ENCODE measurements around the gene BMPR1B. TPM values are rescaled to one million over a fixed set of nuclear protein-coding genes. Genes with fewer than 3 reads are reported as not detected.

Gene BMPR1B
- total and polyA plus RNA-seq, 2 of the 8 experiments (the other 6 are each of a cell fraction or from before 2014, with no cell fraction given), result 0.14 to 1.1 TPM

DNA sequence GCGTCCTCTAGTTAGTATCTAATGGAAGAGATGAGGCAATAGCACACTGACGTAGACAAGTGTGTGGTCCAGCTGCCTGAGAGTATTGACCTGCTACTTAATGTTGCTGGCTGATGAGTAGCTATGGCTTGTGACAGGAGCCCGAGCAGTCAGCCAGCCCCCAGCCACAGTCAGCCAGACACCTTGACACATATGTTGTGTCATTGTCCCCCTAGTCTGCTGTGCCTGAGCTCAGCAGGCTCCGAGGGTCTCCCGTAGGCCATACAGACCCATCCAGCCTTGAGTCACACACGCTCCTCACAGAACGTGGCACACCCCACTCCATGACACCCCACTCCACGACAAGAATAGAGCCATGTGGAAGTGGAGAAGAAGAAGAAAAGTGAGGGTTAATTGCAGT is 428.9 kb downstream of the BMPR1B start:
- Histone ChIP-seq H3K9me3 (ENCODE audit: insufficient read depth in 2 of 2, low read depth in 1 of 2, low read length in 1 of 2) (no peaks in the 10 kb centered on the region), H2BK20ac (ENCODE audit: low read length) (no peak overlapping the region), H4K20me1 (replicated peaks in 1 of 2; ENCODE audit: control insufficient read depth in 1 of 2, insufficient read depth in 2 of 2, low read length in 2 of 2) (no peaks in the 10 kb centered on the region), H2BK15ac (ENCODE audit: low read length) (no peak overlapping the region), H3K79me2 (ENCODE audit: control insufficient read depth in 1 of 2, insufficient read depth in 2 of 2, low read length in 2 of 2) (no peaks in the 10 kb centered on the region), H3K79me1 (ENCODE audit: low read depth, low read length) (no peaks in the 10 kb centered on the region; the same call in 1 of the 2 replicates), H3K4me3 (ENCODE audit: extremely low read depth in 1 of 4, insufficient read depth in 2 of 4, low read depth in 3 of 4, low read length in 4 of 4) (no peak overlapping the region), H3K23ac (ENCODE audit: insufficient read length) (no peak overlapping the region), H3K18ac (ENCODE audit: extremely low read depth, low read length) (no peak overlapping the region), H2BK12ac (ENCODE audit: low read depth, low read length) (no peak overlapping the region), H2BK120ac (replicated peaks; ENCODE audit: low read depth, low read length) (no peak overlapping the region), H4K5ac (ENCODE audit: insufficient read length, low read depth, low read length) (no peak overlapping the region), H4K8ac (ENCODE audit: extremely low read depth, insufficient read depth, low read length) (no peak overlapping the region), H2BK5ac (ENCODE audit: low read depth, low read length) (no peak overlapping the region), H3K36me3 (ENCODE audit: control insufficient read depth in 2 of 4, insufficient read depth in 4 of 4, low read length in 3 of 4) (no peaks in the 10 kb centered on the region), H3K4me2 (ENCODE audit: insufficient read depth in 1 of 2, low read depth in 2 of 2, low read length in 2 of 2) (no peak overlapping the region), H4K91ac (replicated peaks; ENCODE audit: insufficient read length, low read length) (no peak overlapping the region), H3K4ac (replicated peaks; ENCODE audit: insufficient read length, low read depth, low read length) (no peak overlapping the region), H3K4me1 (replicated peaks in 1 of 4; ENCODE audit: control insufficient read depth in 3 of 4, insufficient read depth in 4 of 4, low read length in 3 of 4) (peaks cover 0 to 2% (median under 1%) of the 10 kb centered on the region in 4 experiments; a peak in 2 of 7 replicates), H3K23me2 (ENCODE audit: low read depth, low read length) (no peaks in the 10 kb centered on the region; the same call in 1 of the 2 replicates), H2AK5ac (ENCODE audit: low read depth, low read length) (no peak overlapping the region), H3K27ac (ENCODE audit: low read depth, low read length) (no peak overlapping the region), H3K56ac (replicated peaks; ENCODE audit: insufficient read length, low read depth, low read length) (no peak overlapping the region), H3K14ac (ENCODE audit: insufficient read length) (no peak overlapping the region), H3K9ac (replicated peaks in 1 of 4; ENCODE audit: extremely low read depth in 1 of 4, low read depth in 3 of 4, low read length in 3 of 4) (no peak overlapping the region), H2AFZ (ENCODE audit: low read length) (no peak overlapping the region), H3K27me3 (replicated peaks in 1 of 4; ENCODE audit: control insufficient read depth in 3 of 4, extremely low read depth in 1 of 4, insufficient read depth in 3 of 4, low read length in 3 of 4) (no peaks in the 10 kb centered on the region)
- FAIRE-seq (no peak), DNase-seq (ENCODE audit: low read depth in 1 of 2, low spot score in 2 of 2) (no peak)
- 88% methylated on average over 8 of the region's 8 CpGs; no CpG with 5 or more reads in 1 of the 2 experiments for WGBS, 2 experiments (ENCODE audit: extremely low coverage in 1 of 2, insufficient coverage in 1 of 2, insufficient read length in 1 of 2, insufficient replicate concordance in 2 of 2, low coverage in 1 of 2, low lambda C conversion rate in 2 of 2, missing lambda C conversion rate in 1 of 2)
- POLR2A ChIA-PET (ENCODE audit: partially characterized antibody), result no interaction called here
- CTCF ChIA-PET (ENCODE audit: partially characterized antibody), result interaction anchor here (1.2 to 1.5 kb wide), 3 partner anchors 18 to 27 kb away, joined by 3 to 6 read pairs (median 6); no protein-coding TSS in a partner anchor
- TF ChIP-seq KDM1A (IDR thresholded peaks at IDR 0.05; ENCODE audit: borderline replicate concordance, low read length) (no peak), CBX5 (IDR thresholded peaks at IDR 0.05; ENCODE audit: low read depth, low read length) (no peak), TEAD4 (IDR thresholded peaks at IDR 0.05; ENCODE audit: low read depth, low read length) (no peak), MAFK (IDR thresholded peaks at IDR 0.05; ENCODE audit: low read depth, low read length) (no peak), RNF2 (IDR thresholded peaks at IDR 0.05; ENCODE audit: borderline replicate concordance, low read depth, low read length, missing control alignments, poor library complexity, severe bottlenecking) (no peak), JUND (IDR thresholded peaks at IDR 0.05; ENCODE audit: low read length) (no peak), SAP30 (IDR thresholded peaks at IDR 0.05; ENCODE audit: insufficient read depth, insufficient replicate concordance, low read length) (no peak), KDM4A (IDR thresholded peaks at IDR 0.05; ENCODE audit: low read depth, low read length, severe bottlenecking) (no peak), EZH2 (IDR thresholded peaks at IDR 0.05; ENCODE audit: low read depth, low read length, severe bottlenecking) (no peak), TAF1 (IDR thresholded peaks at IDR 0.05; ENCODE audit: low read depth, low read length) (no peak), NRF1 (IDR thresholded peaks at IDR 0.05; ENCODE audit: low read depth, low read length) (no peak), CHD2 (IDR thresholded peaks at IDR 0.05; ENCODE audit: low read length) (no peak), TAF7 (optimal IDR thresholded peaks at IDR 0.05; ENCODE audit: borderline replicate concordance, low read depth, low read length) (no peak), CREB1 (IDR thresholded peaks at IDR 0.05) (no peak), SUZ12 (IDR thresholded peaks at IDR 0.05; ENCODE audit: low read length) (no peak)

All from H1 (cell line).